ENCODE data around the gene CTNNA1. TPM values are rescaled to one million over a fixed set of nuclear protein-coding genes. Genes with fewer than 3 reads are reported as not detected.

The CTNNA1 gene
- polyA plus RNA-seq, 1 of the 3 experiments (the other 2 are of a cell fraction) = 130 TPM

GRCh38 chr5:138755084-138755748 lies 2.0 kb downstream of the CTNNA1 start:
- TF ChIP-seq, protein P1, sequence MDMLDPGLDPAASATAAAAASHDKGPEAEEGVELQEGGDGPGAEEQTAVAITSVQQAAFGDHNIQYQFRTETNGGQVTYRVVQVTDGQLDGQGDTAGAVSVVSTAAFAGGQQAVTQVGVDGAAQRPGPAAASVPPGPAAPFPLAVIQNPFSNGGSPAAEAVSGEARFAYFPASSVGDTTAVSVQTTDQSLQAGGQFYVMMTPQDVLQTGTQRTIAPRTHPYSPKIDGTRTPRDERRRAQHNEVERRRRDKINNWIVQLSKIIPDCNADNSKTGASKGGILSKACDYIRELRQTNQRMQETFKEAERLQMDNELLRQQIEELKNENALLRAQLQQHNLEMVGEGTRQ (IDR thresholded peaks at IDR 0.05; ENCODE audit: borderline replicate concordance, low read depth, low read length) = no peak
- TF ChIP-seq REST (IDR thresholded peaks at IDR 0.05; ENCODE audit: low read depth, low read length) (no peak), FOXJ3 (CRISPR knock-in tag; IDR thresholded peaks at IDR 0.05) (no peak), EP300 (IDR thresholded peaks at IDR 0.05; ENCODE audit: borderline replicate concordance in 1 of 2, low read depth in 1 of 2, low read length in 1 of 2) (no peak), NRF1 (IDR thresholded peaks at IDR 0.05; ENCODE audit: low read depth, low read length) (no peak), GABPA (IDR thresholded peaks at IDR 0.05; ENCODE audit: low read depth) (no peak)
- Histone ChIP-seq H3F3A (replicated peaks; ENCODE audit: insufficient read depth) (no peaks in the 10 kb centered on the region), H3K4me3 (ENCODE audit: low read depth in 2 of 2, low read length in 1 of 2) (peak overlapping the region; percentile 70 to 99; a peak in 3 of 4 replicates), H3K9me3 (no peaks in the 10 kb centered on the region), H4K20me1 (ENCODE audit: insufficient read depth) (peaks cover 59% of the 10 kb centered on the region), H3K27ac (ENCODE audit: low read depth in 2 of 2, low read length in 1 of 2) (no peak overlapping the region), H3K9me2 (no peaks in the 10 kb centered on the region), H2AFZ (ENCODE audit: low read depth) (no peak overlapping the region), H3K4me2 (peak overlapping the region; percentile 96), H3K27me3 (ENCODE audit: insufficient read depth) (no peaks in the 10 kb centered on the region), H3K79me2 (ENCODE audit: insufficient read depth) (peaks cover 69% of the 10 kb centered on the region), H3K4me1 (ENCODE audit: control insufficient read depth in 1 of 2, insufficient read depth in 2 of 2, low read depth in 1 of 2, low read length in 1 of 2) (peaks cover 3 to 6% of the 10 kb centered on the region in 2 experiments; a peak in 1 of 4 replicates), H3K9ac (no peak overlapping the region), H3K36me3 (replicated peaks in 1 of 2; ENCODE audit: control insufficient read depth in 1 of 2, insufficient read depth in 2 of 2, low read length in 1 of 2) (peaks cover 3 to 27% of the 10 kb centered on the region in 2 experiments)
- no peak for DNase-seq
- CTCF ChIA-PET = interaction anchor here (2.3 kb wide), 1 partner anchor 11 kb away, joined by 5 read pairs; no protein-coding TSS in a partner anchor
- WGBS (ENCODE audit: low lambda C conversion rate) = 90% methylated on average over 5 of the region's 5 CpGs
- POLR2A ChIA-PET = no interaction called here

- Histone ChIP-seq H4K20me1 (ENCODE audit: insufficient read depth) (peaks cover 79% of the 10 kb centered on the region), H2AFZ (ENCODE audit: low read depth) (no peak overlapping the region), H3K4me3 (ENCODE audit: low read depth in 2 of 2, low read length in 1 of 2) (no peak overlapping the region), H3K4me2 (peak overlapping the region; percentile 4; the same call in 1 of the 2 replicates), H3F3A (replicated peaks; ENCODE audit: insufficient read depth) (peaks cover 6% of the 10 kb centered on the region), H3K4me1 (ENCODE audit: control insufficient read depth in 1 of 2, insufficient read depth in 2 of 2, low read depth in 1 of 2, low read length in 1 of 2) (peaks cover 3 to 15% of the 10 kb centered on the region in 2 experiments; a peak in 2 of 4 replicates), H3K79me2 (ENCODE audit: insufficient read depth) (peaks cover 89% of the 10 kb centered on the region), H3K27me3 (ENCODE audit: insufficient read depth) (no peaks in the 10 kb centered on the region), H3K36me3 (replicated peaks in 1 of 2; ENCODE audit: control insufficient read depth in 1 of 2, insufficient read depth in 2 of 2, low read length in 1 of 2) (peaks cover 3 to 46% of the 10 kb centered on the region in 2 experiments), H3K9me2 (no peaks in the 10 kb centered on the region), H3K27ac (ENCODE audit: low read depth in 2 of 2, low read length in 1 of 2) (no peak overlapping the region), H3K9ac (no peak overlapping the region), H3K9me3 (no peaks in the 10 kb centered on the region)
- CTCF ChIA-PET = interaction anchor here (0.8 to 2.3 kb wide), 4 partner anchors 9 to 67 kb away, joined by 3 to 5 read pairs (median 4); no protein-coding TSS in a partner anchor
- POLR2A ChIA-PET = interaction anchor here (0.6 kb wide), 1 partner anchor 297 kb away, joined by 5 read pairs; no protein-coding TSS in a partner anchor
- 96% methylated on average over 6 of the region's 6 CpGs for WGBS (ENCODE audit: low lambda C conversion rate)
- no peak for DNase-seq
- TF ChIP-seq EP300 (IDR thresholded peaks at IDR 0.05; ENCODE audit: borderline replicate concordance in 1 of 2, low read depth in 1 of 2, low read length in 1 of 2) = no peak
- TF ChIP-seq MXI1 (IDR thresholded peaks at IDR 0.05; ENCODE audit: low read depth, low read length) = no peak
- no peak for TF ChIP-seq GATA2 (CRISPR knock-in tag; IDR thresholded peaks at IDR 0.05)
- no peak for TF ChIP-seq IRF3 (IDR thresholded peaks at IDR 0.05; ENCODE audit: low read depth, low read length)
- TF ChIP-seq, protein P2, sequence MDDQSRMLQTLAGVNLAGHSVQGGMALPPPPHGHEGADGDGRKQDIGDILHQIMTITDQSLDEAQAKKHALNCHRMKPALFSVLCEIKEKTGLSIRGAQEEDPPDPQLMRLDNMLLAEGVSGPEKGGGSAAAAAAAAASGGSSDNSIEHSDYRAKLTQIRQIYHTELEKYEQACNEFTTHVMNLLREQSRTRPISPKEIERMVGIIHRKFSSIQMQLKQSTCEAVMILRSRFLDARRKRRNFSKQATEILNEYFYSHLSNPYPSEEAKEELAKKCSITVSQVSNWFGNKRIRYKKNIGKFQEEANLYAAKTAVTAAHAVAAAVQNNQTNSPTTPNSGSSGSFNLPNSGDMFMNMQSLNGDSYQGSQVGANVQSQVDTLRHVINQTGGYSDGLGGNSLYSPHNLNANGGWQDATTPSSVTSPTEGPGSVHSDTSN (IDR thresholded peaks at IDR 0.05) = no peak
- TF ChIP-seq FOXJ3 (CRISPR knock-in tag; IDR thresholded peaks at IDR 0.05) = no peak
- TF ChIP-seq, protein P3, sequence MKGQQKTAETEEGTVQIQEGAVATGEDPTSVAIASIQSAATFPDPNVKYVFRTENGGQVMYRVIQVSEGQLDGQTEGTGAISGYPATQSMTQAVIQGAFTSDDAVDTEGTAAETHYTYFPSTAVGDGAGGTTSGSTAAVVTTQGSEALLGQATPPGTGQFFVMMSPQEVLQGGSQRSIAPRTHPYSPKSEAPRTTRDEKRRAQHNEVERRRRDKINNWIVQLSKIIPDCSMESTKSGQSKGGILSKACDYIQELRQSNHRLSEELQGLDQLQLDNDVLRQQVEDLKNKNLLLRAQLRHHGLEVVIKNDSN (IDR thresholded peaks at IDR 0.05; ENCODE audit: borderline replicate concordance, low read depth) = no peak
- TF ChIP-seq SIN3A (IDR thresholded peaks at IDR 0.05; ENCODE audit: borderline replicate concordance, low read depth, low read length) = no peak
- TF ChIP-seq FOXM1 (IDR thresholded peaks at IDR 0.05; ENCODE audit: low read depth) = no peak
- TF ChIP-seq RAD21 (IDR thresholded peaks at IDR 0.05; ENCODE audit: low read length) = no peak
- TF ChIP-seq EZH2phosphoT487 (IDR thresholded peaks at IDR 0.05; ENCODE audit: borderline replicate concordance, low read depth) = no peak
- TF ChIP-seq RFX5 (IDR thresholded peaks at IDR 0.05; ENCODE audit: low read length) = no peak
- no peak for TF ChIP-seq NFIC (IDR thresholded peaks at IDR 0.05; ENCODE audit: borderline replicate concordance)
Measured at GRCh38 chr5:138757061-138757776, 4.0 kb downstream of the CTNNA1 start.

Measured in SK-N-SH (cell line).